IMR-90 (cell line): ENCODE measurements around the gene TBC1D30. TPM values are rescaled to one million over a fixed set of nuclear protein-coding genes. Genes with fewer than 3 reads are reported as not detected.

Experiments
- ATAC-seq: fragments of 200-7000 bp; cut with Tn5 transposase; 2 replicates; pipeline ENCODE4 v1.9.1; 2020; ENCODE audit warnings: low read depth, mild to moderate bottlenecking, moderate library complexity
- BruUV-seq: library from RNA; stranded (reverse); fragments of 400-500 nt; replicated peaks from 2 replicates; lab custom pipeline; 2021; lab: Mats Ljungman, UMichigan
- CTCF ChIA-PET: fragments of 300-600 bp; formaldehyde crosslinking; extraction: SDS; loops from one replicate; lab custom pipeline; 2021; ENCODE audit warnings: antibody characterized with exemption; lab: Yijun Ruan, JAX
- POLR2A ChIA-PET: fragments of 300-600 bp; sonication (Branson Sonifier 250); formaldehyde crosslinking; loops from one replicate; lab custom pipeline; 2022; ENCODE audit warnings: antibody characterized with exemption; ENCODE audit not compliant: unreplicated experiment; lab: Charles Lee
- DNase-seq: peaks from one replicate; pipeline ENCODE4 v3.0.0; 2013
- H2AFZ ChIP-seq: replicated peaks from 2 replicates; pipeline ENCODE3; 2013; ENCODE audit warnings: low read length, mild to moderate bottlenecking; ENCODE audit not compliant: poor library complexity
- H2AK5ac ChIP-seq: 2 replicates; pipeline ENCODE4 v1.6.1; 2013; ENCODE audit warnings: low read depth, low read length, inconsistent platforms
- H2AK9ac ChIP-seq: replicated peaks from 2 replicates; pipeline ENCODE3; 2013; ENCODE audit warnings: mild to moderate bottlenecking, low read depth, low read length, moderate library complexity; ENCODE audit not compliant: poor library complexity
- H2BK120ac ChIP-seq: 2 replicates; pipeline ENCODE4 v1.6.1; 2013; ENCODE audit warnings: low read depth, low read length, inconsistent platforms
- H2BK15ac ChIP-seq: 3 replicates; pipeline ENCODE4 v1.6.1; 2013; ENCODE audit warnings: low read depth, low read length, inconsistent platforms
- H2BK20ac ChIP-seq: 2 replicates; pipeline ENCODE4 v1.6.1; 2013; ENCODE audit warnings: low read depth, mild to moderate bottlenecking, inconsistent platforms, low read length, moderate library complexity
- H2BK5ac ChIP-seq: 2 replicates; pipeline ENCODE4 v1.6.1; 2013; ENCODE audit warnings: mild to moderate bottlenecking, low read depth, low read length, inconsistent platforms; ENCODE audit not compliant: poor library complexity, severe bottlenecking
- H3K14ac ChIP-seq: replicated peaks from 2 replicates; pipeline ENCODE4 v1.6.1; 2013; ENCODE audit warnings: low read depth, low read length, inconsistent platforms
- H3K18ac ChIP-seq: 2 replicates; pipeline ENCODE4 v1.6.1; 2013; ENCODE audit warnings: low read depth, low read length, control low read depth
- H3K23ac ChIP-seq: 2 replicates; pipeline ENCODE4 v1.6.1; 2013; ENCODE audit warnings: low read depth, low read length, inconsistent platforms
- H3K27ac ChIP-seq: 2 replicates; pipeline ENCODE4 v1.5.1; 2013; ENCODE audit warnings: mild to moderate bottlenecking, control low read depth, low read length; ENCODE audit not compliant: insufficient read depth
- H3K27me3 ChIP-seq: 2 replicates; pipeline ENCODE4 v1.6.1; 2013; ENCODE audit warnings: low read length; ENCODE audit not compliant: control insufficient read depth, insufficient read depth
- H3K36me3 ChIP-seq: 2 replicates; pipeline ENCODE4 v1.6.1; 2013; ENCODE audit warnings: low read length, mixed read lengths; ENCODE audit not compliant: control insufficient read depth, insufficient read depth
- H3K4ac ChIP-seq: 2 replicates; pipeline ENCODE4 v1.6.1; 2013; ENCODE audit warnings: low read depth, low read length, inconsistent platforms
- H3K4me1 ChIP-seq: 2 replicates; pipeline ENCODE4 v1.6.1; 2013; ENCODE audit warnings: low read length, mixed read lengths; ENCODE audit not compliant: control insufficient read depth, insufficient read depth
- H3K4me2 ChIP-seq: 2 replicates; pipeline ENCODE4 v1.6.1; 2013; ENCODE audit warnings: low read depth, mild to moderate bottlenecking, control low read depth, low read length, moderate library complexity
- H3K4me3 ChIP-seq: 2 replicates; pipeline ENCODE4 v1.5.1; 2013; ENCODE audit warnings: low read depth, mild to moderate bottlenecking, control low read depth, low read length, moderate library complexity; ENCODE audit not compliant: insufficient read depth
- H3K56ac ChIP-seq: 2 replicates; pipeline ENCODE4 v1.6.1; 2013; ENCODE audit warnings: low read length, inconsistent platforms; ENCODE audit not compliant: insufficient read depth; ENCODE audit errors: extremely low read depth
- H3K79me1 ChIP-seq, 2 experiments: 2 replicates each; pipeline ENCODE4 v1.6.1; 2013; ENCODE audit warnings: low read length in 2 of 2, inconsistent platforms in 1 of 2, low read depth in 1 of 2
- H3K9ac ChIP-seq: 2 replicates; pipeline ENCODE4 v1.6.1; 2013; ENCODE audit warnings: low read depth, low read length, control low read depth
- H3K9me1 ChIP-seq: 2 replicates; pipeline ENCODE4 v1.6.1; 2013; ENCODE audit warnings: low read length, inconsistent platforms; ENCODE audit not compliant: insufficient read depth
- H3K9me3 ChIP-seq: 2 replicates; pipeline ENCODE4 v1.6.1; 2013; ENCODE audit warnings: low read length; ENCODE audit not compliant: control insufficient read depth, insufficient read depth
- H4K20me1 ChIP-seq: 2 replicates; pipeline ENCODE4 v1.6.1; 2013; ENCODE audit warnings: low read length, inconsistent platforms; ENCODE audit not compliant: insufficient read depth
- H4K5ac ChIP-seq: 2 replicates; pipeline ENCODE4 v1.6.1; 2013; ENCODE audit warnings: mild to moderate bottlenecking, low read depth, low read length, control low read depth
- H4K8ac ChIP-seq, 2 experiments: 2 replicates each; pipeline ENCODE4 v1.6.1; 2013; ENCODE audit warnings: low read depth in 2 of 2, low read length in 2 of 2, control low read depth in 1 of 2, inconsistent platforms in 1 of 2
- H4K91ac ChIP-seq: 2 replicates; pipeline ENCODE4 v1.6.1; 2013; ENCODE audit warnings: low read depth, low read length, inconsistent platforms; ENCODE audit not compliant: insufficient read depth
- BHLHE40 ChIP-seq: fragments of 150-350 bp; IDR thresholded peaks from 2 replicates; pipeline ENCODE4 v1.6.1; 2016; ENCODE audit warnings: mild to moderate bottlenecking, low read depth, low read length
- CEBPB ChIP-seq: IDR thresholded peaks from 2 replicates; pipeline ENCODE4 v1.6.1; 2012; ENCODE audit warnings: low read depth, low read length, improper control_type of control experiment
- CHD1 ChIP-seq: IDR thresholded peaks from 2 replicates; pipeline ENCODE4 v1.6.1; 2012; ENCODE audit warnings: low read depth, low read length, improper control_type of control experiment
- FOS ChIP-seq: fragments of 150-350 bp; IDR thresholded peaks from 2 replicates; pipeline ENCODE4 v1.6.1; 2016; ENCODE audit warnings: low read depth, low read length
- MAFK ChIP-seq: IDR thresholded peaks from 2 replicates; pipeline ENCODE4 v1.6.1; 2012; ENCODE audit warnings: low read depth, low read length, improper control_type of control experiment
- MAZ ChIP-seq: IDR thresholded peaks from 2 replicates; pipeline ENCODE4 v1.6.1; 2012; ENCODE audit warnings: low read depth, mild to moderate bottlenecking, low read length, improper control_type of control experiment, moderate library complexity, borderline replicate concordance
- NFE2L2 ChIP-seq: fragments of 150-350 bp; IDR thresholded peaks from 2 replicates; pipeline ENCODE4 v1.6.1; 2016; ENCODE audit warnings: low read depth, mild to moderate bottlenecking, low read length
- RAD21 ChIP-seq: IDR thresholded peaks from 2 replicates; pipeline ENCODE4 v1.6.1; 2012; ENCODE audit warnings: low read length, improper control_type of control experiment
- RCOR1 ChIP-seq: IDR thresholded peaks from 2 replicates; pipeline ENCODE4 v1.6.1; 2012; ENCODE audit warnings: mild to moderate bottlenecking, low read length, improper control_type of control experiment; ENCODE audit not compliant: insufficient replicate concordance
- SMC3 ChIP-seq: fragments of 150-350 bp; IDR thresholded peaks from 2 replicates; pipeline ENCODE4 v1.6.1; 2016; ENCODE audit warnings: low read depth, mild to moderate bottlenecking, antibody characterized with exemption, low read length, moderate library complexity
- WGBS, 2 experiments: methylation state at CpG; one replicate each; pipeline versions ENCODE4 v1.1.5 to v1.1.7; 2013; ENCODE audit warnings: missing lambda C conversion rate in 2 of 2; ENCODE audit not compliant: insufficient read length in 1 of 2; ENCODE audit errors: extremely low coverage in 2 of 2; 5-methylcytosine and 5-hydroxymethylcytosine counted together
- dilution Hi-C: fragments of 300-500 bp; cut with HindIII; formaldehyde crosslinking; loops from one replicate; pipeline ENCODE4 v1.14.3; 2018; ENCODE audit warnings: low sequenced_read_pairs; ENCODE audit not compliant: unreplicated experiment
- in situ Hi-C: fragments of 300-500 bp; cut with MboI; formaldehyde crosslinking; loops from 3 replicates; pipeline ENCODE4 v1.14.3; 2019; ENCODE audit warnings: low sequenced_read_pairs, inconsistent platforms, mixed read lengths
- intact Hi-C: fragments of 100-400 bp; cut with micrococcal nuclease; formaldehyde crosslinking; loops from 2 replicates; pipeline ENCODE4 v1.10.0; 2022
- polyA plus RNA-seq, 3 experiments: library from polyadenylated mRNA; depleted of rRNA; stranded (reverse); fragments of >200 nt; gene quantifications; 2 replicates each; pipeline ENCODE4 v1.2.3, GENCODE V29; 2012; ENCODE audit warnings: low replicate concordance in 1 of 3
- total RNA-seq: library from RNA; depleted of rRNA; stranded (reverse); fragments of >200 nt; gene quantifications from 2 replicates; pipeline ENCODE4 v1.2.3, GENCODE V29; 2012
- TF ChIP-seq, protein P1 (sequence below): fragments of 150-350 bp; IDR thresholded peaks from 2 replicates; pipeline ENCODE4 v1.6.1; 2016; ENCODE audit warnings: low read depth, mild to moderate bottlenecking, low read length, moderate library complexity, borderline replicate concordance
- TF ChIP-seq, protein P2 (sequence below): conservative IDR thresholded peaks from 2 replicates; pipeline ENCODE4 v1.5.1; 2012; ENCODE audit warnings: mild to moderate bottlenecking, low read depth, low read length, improper control_type of control experiment

TBC1D30 gene
- total and polyA plus RNA-seq, 2 of the 4 experiments (the other 2 are of a cell fraction), result 0.18 to 0.24 TPM

GRCh38 chr12:64883264-64884163 lies 59.1 kb downstream of the TBC1D30 start:
- Histone ChIP-seq H3K27ac (no peak overlapping the region), H3K9ac (no peak overlapping the region)
- CTCF ChIA-PET, result interaction anchor here (1.0 kb wide), 1 partner anchor 87 kb away, joined by 3 read pairs; no protein-coding TSS in a partner anchor

More at GRCh38 chr12:64883264-64884163, 59.1 kb downstream of the TBC1D30 start:
- ATAC-seq, result no peak
- dilution Hi-C loops, result no loop called here
- H3K27me3 ChIP-seq, result peaks cover 12% of the 10 kb centered on the region
- H3K23ac ChIP-seq, result no peak overlapping the region
- H3K4me1 ChIP-seq, result no peaks in the 10 kb centered on the region
- intact Hi-C loops, result no loop called here
- H3K18ac ChIP-seq, result no peak overlapping the region
- no peak for DNase-seq
- no peaks in the 10 kb centered on the region for H3K9me3 ChIP-seq
- no peak overlapping the region for H2AK9ac ChIP-seq
- H3K4me2 ChIP-seq, result no peak overlapping the region
- no peak overlapping the region for H2AK5ac ChIP-seq
- no peaks in the 10 kb centered on the region for H4K20me1 ChIP-seq
- H3K56ac ChIP-seq, result no peak overlapping the region
- no peak overlapping the region for H2BK20ac ChIP-seq
- H2AFZ ChIP-seq, result no peak overlapping the region
- POLR2A ChIA-PET, result no interaction called here
- no TSS peak for BruUV-seq
- no peak overlapping the region for H3K14ac ChIP-seq
- H4K91ac ChIP-seq, result no peak overlapping the region
- no peak overlapping the region for H4K5ac ChIP-seq
- H3K79me1 ChIP-seq, result no peaks in the 10 kb centered on the region
- no peak for TF ChIP-seq MAFK
- TF ChIP-seq CHD1, result no peak
- TF ChIP-seq SMC3, result no peak
- no peak for TF ChIP-seq CEBPB
- no peak for TF ChIP-seq BHLHE40
- TF ChIP-seq MAZ, result no peak
- no peak for TF ChIP-seq FOS
- TF ChIP-seq RAD21, result no peak
- TF ChIP-seq, protein P1, sequence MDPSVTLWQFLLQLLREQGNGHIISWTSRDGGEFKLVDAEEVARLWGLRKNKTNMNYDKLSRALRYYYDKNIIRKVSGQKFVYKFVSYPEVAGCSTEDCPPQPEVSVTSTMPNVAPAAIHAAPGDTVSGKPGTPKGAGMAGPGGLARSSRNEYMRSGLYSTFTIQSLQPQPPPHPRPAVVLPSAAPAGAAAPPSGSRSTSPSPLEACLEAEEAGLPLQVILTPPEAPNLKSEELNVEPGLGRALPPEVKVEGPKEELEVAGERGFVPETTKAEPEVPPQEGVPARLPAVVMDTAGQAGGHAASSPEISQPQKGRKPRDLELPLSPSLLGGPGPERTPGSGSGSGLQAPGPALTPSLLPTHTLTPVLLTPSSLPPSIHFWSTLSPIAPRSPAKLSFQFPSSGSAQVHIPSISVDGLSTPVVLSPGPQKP, result no peak
- no peak for TF ChIP-seq NFE2L2
- TF ChIP-seq, protein P2, sequence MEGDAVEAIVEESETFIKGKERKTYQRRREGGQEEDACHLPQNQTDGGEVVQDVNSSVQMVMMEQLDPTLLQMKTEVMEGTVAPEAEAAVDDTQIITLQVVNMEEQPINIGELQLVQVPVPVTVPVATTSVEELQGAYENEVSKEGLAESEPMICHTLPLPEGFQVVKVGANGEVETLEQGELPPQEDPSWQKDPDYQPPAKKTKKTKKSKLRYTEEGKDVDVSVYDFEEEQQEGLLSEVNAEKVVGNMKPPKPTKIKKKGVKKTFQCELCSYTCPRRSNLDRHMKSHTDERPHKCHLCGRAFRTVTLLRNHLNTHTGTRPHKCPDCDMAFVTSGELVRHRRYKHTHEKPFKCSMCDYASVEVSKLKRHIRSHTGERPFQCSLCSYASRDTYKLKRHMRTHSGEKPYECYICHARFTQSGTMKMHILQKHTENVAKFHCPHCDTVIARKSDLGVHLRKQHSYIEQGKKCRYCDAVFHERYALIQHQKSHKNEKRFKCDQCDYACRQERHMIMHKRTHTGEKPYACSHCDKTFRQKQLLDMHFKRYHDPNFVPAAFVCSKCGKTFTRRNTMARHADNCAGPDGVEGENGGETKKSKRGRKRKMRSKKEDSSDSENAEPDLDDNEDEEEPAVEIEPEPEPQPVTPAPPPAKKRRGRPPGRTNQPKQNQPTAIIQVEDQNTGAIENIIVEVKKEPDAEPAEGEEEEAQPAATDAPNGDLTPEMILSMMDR, result no peak
- no peak for TF ChIP-seq RCOR1
- no peak overlapping the region for H2BK120ac ChIP-seq
- H3K9me1 ChIP-seq, result no peaks in the 10 kb centered on the region
- 60% methylated on average over 1 of the region's 17 CpGs; no CpG with 5 or more reads in 1 of the 2 experiments for WGBS, 2 experiments
- no peak overlapping the region for H4K8ac ChIP-seq
- no peak overlapping the region for H2BK5ac ChIP-seq
- H3K4me3 ChIP-seq, result no peak overlapping the region
- H3K36me3 ChIP-seq, result no peaks in the 10 kb centered on the region
- H3K4ac ChIP-seq, result no peak overlapping the region
- no peak overlapping the region for H2BK15ac ChIP-seq
- in situ Hi-C loops, result loop anchor here (25.0 kb wide), 3 partner anchors 354 to 1129 kb away; no protein-coding TSS in a partner anchor
